HG03520 (cell line): ENCODE results near the gene DVL2.

Source experiments
- ATAC-seq: cut with Tn5 transposase; IDR thresholded peaks from one replicate; pipeline ENCODE4 v1.9.1; 2021; ENCODE audit warnings: mild to moderate bottlenecking, moderate library complexity; ENCODE audit not compliant: unreplicated experiment

The DVL2 gene

GRCh38 chr17:7238420-7239090 is 4.2 kb upstream of the DVL2 start:
- ATAC-seq = no peak

DNA sequence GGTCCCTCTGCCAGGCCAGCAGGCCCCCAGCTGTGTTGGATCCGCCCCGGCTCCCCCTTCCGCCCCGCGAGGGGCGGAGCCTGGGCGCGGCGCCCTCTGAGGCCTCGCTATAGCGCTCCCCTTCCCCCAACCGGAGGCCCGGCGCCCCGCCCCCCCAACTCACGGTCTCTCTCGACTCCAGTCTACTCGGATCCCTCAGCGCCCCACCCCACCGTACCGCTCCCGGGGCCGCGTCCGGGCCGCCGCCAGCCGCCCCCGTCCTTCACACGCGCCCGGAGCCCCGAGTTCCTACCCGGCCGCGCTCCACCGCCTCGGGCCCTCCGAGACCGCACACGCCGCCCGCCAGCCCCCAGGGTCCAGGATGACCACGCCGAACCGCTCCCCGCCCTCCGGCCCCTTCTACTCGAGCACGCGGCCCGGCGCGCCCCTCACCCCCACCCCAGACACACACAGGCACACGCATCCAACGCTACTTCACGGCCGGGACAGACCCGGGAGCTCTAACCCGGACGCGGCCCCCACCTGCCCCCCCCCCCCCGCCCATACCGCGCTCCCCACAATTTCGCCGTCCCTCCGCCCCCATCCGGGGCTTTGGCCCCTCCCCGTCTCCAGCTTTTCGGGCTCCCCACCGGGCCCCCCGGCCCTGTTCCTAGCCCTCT is 3.6 kb upstream of the DVL2 start:
- ATAC-seq = no peak

- no peak for ATAC-seq
These were observed 3.0 kb upstream of the DVL2 start for GRCh38 chr17:7237266-7237760.

DNA sequence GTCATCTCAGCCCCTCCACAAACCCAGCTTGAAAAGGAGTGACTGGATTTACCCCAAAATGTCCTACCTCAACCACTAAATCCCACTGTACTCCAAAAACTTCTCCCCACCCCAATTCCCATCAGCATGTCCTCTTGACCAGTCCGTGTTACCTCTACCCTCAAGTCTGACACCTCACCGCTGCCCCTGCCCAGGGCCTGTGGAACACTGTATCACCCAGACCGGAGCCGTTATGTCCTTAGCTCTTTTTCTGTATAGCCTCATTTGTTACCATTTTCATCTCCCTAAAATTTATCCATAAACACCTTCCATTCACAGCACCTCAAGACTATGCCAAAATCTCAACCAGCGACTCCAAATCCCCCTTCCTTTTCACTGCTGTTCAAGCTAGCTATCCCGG is 2.5 kb upstream of the DVL2 start:
- ATAC-seq = no peak

DNA sequence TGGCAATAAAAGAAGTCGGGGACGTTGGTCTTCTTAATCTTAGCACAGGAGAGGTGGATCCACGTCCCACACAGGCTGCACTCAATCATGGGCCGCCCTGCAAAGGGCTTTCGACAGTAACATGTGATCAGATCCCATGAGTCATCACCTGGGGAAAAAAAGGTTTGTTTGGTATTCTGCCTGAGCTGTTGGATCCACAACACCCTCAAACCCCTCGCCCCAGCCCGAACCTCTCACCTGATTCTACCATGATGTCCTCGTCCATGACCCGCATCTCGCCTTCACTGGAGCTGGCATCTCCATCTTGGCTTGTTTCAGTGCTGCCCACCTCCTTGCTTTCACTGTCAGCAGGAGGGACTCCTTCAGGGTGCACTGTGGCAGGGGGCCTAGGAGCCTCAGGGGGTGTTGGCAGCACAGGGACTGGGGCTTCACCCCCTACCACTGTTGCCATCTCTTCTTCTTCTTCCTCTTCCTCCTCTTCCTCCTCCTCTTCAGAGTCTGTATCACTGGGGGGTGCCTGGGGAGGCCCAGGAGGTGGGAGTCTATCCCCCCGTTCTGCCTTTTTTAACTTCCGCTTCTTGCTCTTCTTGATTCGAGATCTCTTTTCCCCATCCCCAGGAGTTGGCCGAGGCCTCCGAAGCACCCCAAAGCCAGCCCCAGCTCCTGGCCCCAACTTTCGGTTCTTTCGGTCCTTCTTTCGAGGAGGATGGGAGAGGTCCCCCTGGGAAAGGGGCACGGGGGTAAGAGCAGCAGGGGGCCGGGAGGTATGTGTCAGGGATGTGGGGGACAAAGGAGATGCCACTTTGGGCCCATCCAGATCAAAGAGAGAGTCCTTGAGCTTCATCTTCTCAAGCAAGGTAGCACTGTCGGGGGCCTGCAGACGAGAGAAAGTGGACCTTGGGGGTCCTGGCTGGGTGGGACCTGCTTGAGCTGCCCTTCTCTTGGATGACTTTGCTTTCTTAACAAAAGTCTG is 1.7 kb upstream of the DVL2 start:
- no peak for ATAC-seq

- ATAC-seq = no peak
These were observed 625 bp downstream of the DVL2 start for GRCh38 chr17:7233701-7234082.

- ATAC-seq = no peak
These were observed 2.2 kb downstream of the DVL2 start for GRCh38 chr17:7232114-7232513.

DNA sequence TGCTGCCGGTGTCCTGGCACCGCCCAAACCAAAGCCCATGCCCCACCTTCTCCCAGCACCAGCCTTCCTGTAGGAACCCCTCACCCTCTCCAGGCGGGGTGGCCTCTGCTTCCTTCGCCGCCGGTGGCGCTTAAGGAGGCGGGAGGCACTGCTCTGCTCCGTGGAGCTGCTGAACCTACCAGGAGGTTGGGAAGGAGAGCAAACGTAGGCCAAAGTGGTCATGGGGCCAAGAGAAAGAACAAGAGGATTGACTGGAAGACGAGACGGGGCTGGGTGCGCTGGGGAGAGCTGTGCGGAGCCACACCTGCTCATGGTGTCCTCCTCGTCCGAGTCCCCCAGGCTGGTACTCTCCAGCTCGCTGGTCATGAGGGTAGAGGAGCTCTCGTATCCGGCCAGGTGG is 4.8 kb downstream of the DVL2 start:
- ATAC-seq = no peak

DNA sequence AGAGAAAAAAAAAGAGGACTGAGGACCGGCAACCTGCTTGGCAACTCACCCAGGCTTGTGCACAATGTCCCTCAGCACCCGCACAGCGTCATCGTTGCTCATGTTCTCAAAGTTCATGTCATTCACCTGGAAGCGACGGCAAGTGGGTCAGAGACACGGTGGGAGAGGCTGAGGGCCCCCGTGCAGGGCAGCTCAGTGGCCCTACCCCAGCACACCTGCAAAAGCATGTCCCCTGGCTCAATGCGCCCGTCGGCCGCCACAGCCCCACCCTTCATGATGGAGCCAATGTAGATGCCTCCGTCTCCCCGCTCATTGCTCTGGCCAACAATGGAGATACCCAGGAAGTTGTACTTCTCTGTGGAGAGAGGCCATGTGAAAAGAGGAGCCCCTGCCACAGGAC is 5.4 kb downstream of the DVL2 start:
- ATAC-seq = no peak

- no peak for ATAC-seq
These were observed 7.3 kb downstream of the DVL2 start for GRCh38 chr17:7226721-7227710.

GRCh38 chr17:7225711-7226331 is 8.5 kb downstream of the DVL2 start:
- ATAC-seq = no peak

DNA sequence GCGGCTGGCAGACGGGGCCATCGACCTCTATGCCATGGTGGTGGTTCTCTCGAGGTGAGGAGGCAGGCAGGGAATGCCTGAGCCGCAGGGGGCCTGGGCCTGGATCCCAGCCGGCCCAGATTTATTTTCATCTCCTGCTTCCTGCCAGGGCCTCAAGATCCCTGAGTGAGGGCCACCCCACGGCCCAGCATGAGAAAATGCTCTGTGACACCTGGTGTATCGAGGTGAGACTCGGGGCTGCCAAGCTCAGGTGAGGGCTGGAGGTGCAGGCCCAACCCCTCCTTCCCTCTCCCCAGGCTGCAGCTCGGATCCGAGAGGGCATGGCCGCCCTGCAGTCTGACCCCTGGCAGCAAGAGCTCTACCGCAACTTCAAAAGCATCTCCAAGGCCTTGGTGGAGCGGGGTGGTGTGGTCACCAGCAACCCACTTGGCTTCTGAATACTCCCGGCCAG is 9.6 kb downstream of the DVL2 start:
- ATAC-seq = no peak

- no peak for ATAC-seq
These were observed 10.2 kb downstream of the DVL2 start for GRCh38 chr17:7224110-7224509.

GRCh38 chr17:7223375-7223774 is 10.9 kb downstream of the DVL2 start:
- no peak for ATAC-seq

DNA sequence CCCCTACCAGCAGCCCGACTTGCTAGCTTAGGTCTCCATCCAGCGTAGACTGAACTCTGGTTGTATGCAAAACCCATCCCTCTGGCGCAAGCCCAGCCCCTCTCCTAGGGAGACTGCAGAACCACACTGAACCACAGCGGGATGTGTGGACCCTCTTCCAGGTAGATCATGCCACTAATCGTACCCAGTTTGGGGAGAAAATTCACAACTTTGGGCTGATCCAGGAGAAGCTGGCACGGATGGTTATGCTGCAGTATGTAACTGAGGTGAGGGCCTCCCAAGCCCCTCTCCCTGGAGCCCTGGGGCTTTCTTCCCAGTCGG is 11.4 kb downstream of the DVL2 start:
- no peak for ATAC-seq

- no peak for ATAC-seq
These were observed 12.0 kb downstream of the DVL2 start for GRCh38 chr17:7222093-7222971.

DNA sequence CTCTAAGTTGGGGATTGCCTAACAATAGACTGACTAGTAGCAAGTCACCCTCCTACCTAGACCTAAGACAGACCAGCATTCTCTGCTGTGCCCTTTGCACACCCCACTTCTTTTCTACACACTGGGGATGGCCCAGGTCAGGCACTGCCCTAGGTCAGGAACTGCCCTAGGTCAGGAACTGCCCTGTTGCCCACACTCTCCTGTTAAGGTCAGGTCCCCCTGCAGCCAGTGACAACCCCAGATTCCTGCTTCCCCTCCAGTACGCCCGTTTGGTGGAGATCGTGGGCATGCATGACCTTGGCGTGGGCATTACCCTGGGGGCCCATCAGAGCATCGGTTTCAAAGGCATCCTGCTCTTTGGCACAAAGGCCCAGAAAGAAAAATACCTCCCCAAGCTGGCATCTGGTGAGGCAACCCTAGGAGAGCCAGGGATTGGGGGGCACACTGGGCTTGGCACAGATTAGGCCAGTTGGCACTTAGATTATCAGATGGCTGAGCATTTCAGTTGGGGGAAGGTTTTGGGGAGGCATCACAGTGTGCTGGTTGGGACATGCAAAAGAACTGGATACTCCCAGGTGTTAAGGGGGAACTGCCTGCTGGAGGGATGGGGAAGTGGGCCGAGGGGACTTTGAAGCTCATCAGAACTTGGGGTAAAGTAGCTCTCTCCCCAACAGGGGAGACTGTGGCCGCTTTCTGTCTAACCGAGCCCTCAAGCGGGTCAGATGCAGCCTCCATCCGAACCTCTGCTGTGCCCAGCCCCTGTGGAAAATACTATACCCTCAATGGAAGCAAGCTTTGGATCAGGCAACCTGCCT is 12.8 kb downstream of the DVL2 start:
- ATAC-seq = no peak

DNA sequence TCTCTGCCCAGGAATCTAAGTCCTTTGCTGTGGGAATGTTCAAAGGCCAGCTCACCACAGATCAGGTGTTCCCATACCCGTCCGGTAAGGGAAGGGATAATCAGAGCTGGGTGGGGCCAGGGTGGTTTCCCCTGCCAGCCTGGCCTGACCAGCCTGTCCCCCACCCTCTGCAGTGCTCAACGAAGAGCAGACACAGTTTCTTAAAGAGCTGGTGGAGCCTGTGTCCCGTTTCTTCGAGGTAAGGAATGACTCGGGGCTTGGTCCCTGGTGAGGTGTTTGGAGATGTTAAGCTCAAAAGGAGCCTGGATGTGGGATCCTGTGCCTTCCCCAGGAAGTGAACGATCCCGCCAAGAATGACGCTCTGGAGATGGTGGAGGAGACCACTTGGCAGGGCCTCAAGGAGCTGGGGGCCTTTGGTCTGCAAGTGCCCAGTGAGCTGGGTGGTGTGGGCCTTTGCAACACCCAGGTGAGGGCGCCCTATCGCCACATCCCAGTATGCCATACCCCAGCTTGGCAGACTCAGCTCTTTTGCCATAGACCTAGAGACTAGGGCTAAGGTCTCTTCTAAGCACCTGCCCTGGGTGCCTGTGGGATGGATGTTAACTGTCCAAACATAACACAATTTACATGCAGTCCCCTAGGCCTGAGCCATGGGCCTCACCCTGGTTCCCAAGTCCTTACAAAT is 13.6 kb downstream of the DVL2 start:
- ATAC-seq = no peak
